Right cardiac atrium (tissue), 5 donors: ENCODE data around the gene ASAP3. TPM values are rescaled to one million over a fixed set of nuclear protein-coding genes. Genes with fewer than 3 reads are reported as not detected.
"Not testable (repeated sequence)": the region's sequence is repeated elsewhere in the genome, so short reads cannot be mapped to it uniquely, and the experiment has no call there.

Source experiments
- ATAC-seq, 2 donors: fragments of 200-7000 bp; cut with Tn5 transposase; one replicate each; pipeline versions ENCODE4 v1.8.0 to v1.9.1; 2020; ENCODE audit warnings: moderate library complexity in 2 of 2, mild to moderate bottlenecking in 1 of 2
- DNase-seq, 3 donors: peaks; one replicate each; pipeline ENCODE4 v3.0.0-alpha.2; 2020
- H3K27ac ChIP-seq: one replicate; pipeline ENCODE4 v1.5.1; 2013; ENCODE audit warnings: mild to moderate bottlenecking, low read length, control low read depth, moderate library complexity
- H3K27me3 ChIP-seq: one replicate; pipeline ENCODE4 v1.6.1; 2013; ENCODE audit not compliant: control insufficient read depth, insufficient read depth
- H3K4me1 ChIP-seq: one replicate; pipeline ENCODE4 v1.6.1; 2013; ENCODE audit warnings: low read length; ENCODE audit not compliant: control insufficient read depth, insufficient read depth
- H3K4me3 ChIP-seq: one replicate; pipeline ENCODE4 v1.5.1; 2013; ENCODE audit warnings: low read length, control low read depth
- H3K9me3 ChIP-seq: one replicate; pipeline ENCODE4 v1.6.1; 2013; ENCODE audit warnings: low read length; ENCODE audit not compliant: control insufficient read depth
- WGBS: extraction: QIAGEN DNeasy Blood & Tissue Kit; methylation state at CpG from one replicate; pipeline ENCODE4 v1.1.7; 2013; 5-methylcytosine and 5-hydroxymethylcytosine counted together
- intact Hi-C, 4 donors: fragments of 100-400 bp; cut with DNase I; formaldehyde crosslinking; loops; one replicate each; pipeline versions ENCODE4 v1.11.0 to v1.14.0; 2022 to 2023
- polyA plus RNA-seq: library from polyadenylated mRNA; stranded (reverse); fragments of 200-250 nt; gene quantifications from one replicate; pipeline ENCODE4 v1.2.3, GENCODE V29; 2013
- total RNA-seq, 4 donors: library from RNA; stranded (reverse); fragmentation: NEBNext Ultra II Directional; extraction: Animal tissue kit (Norgen Biotek cat#: 25700); gene quantifications; one replicate each; pipeline ENCODE4 v1.2.1, GENCODE V29; 2021
- donor health status: healthy with polysubstance abuse.
- donor health status: DM: no; HTN: yes; CAD: no.
- donor health status: DM: no; HTN: no; CAD: no.
- donor health status: DM: no; HTN: yes; CAD: no; lungs with severe emphysema.
- donor health status: DM: yes; HTN: yes; CAD: no.

Gene ASAP3
- total and polyA plus RNA-seq, 5 donors, result 31.4 to 45.2 (median 34.2) TPM

- Histone ChIP-seq H3K9me3 (no peaks in the 10 kb centered on the region), H3K4me3 (no peak overlapping the region), H3K27ac (peak overlapping the region; percentile 79), H3K4me1 (peaks cover 3% of the 10 kb centered on the region), H3K27me3 (no peaks in the 10 kb centered on the region)
- peak; percentile 79 to 87 (median 85) for DNase-seq
- WGBS, result 52% methylated on average over 15 of the region's 15 CpGs
- ATAC-seq, result peak; percentile 69 to 74
- intact Hi-C loops, result no loop called here
These were observed 90.3 kb downstream of the ASAP3 start for GRCh38 chr1:23393706-23394105.

GRCh38 chr1:23392125-23392855 is 91.7 kb downstream of the ASAP3 start:
- WGBS, result 84% methylated on average over 2 of the region's 2 CpGs
- H3K4me3 ChIP-seq, result no peak overlapping the region
- no peaks in the 10 kb centered on the region for H3K27me3 ChIP-seq
- no peaks in the 10 kb centered on the region for H3K9me3 ChIP-seq
- ATAC-seq (no peak), DNase-seq (no peak)
- no peak overlapping the region for H3K27ac ChIP-seq
- intact Hi-C loops, result no loop called here
- H3K4me1 ChIP-seq, result peaks cover 3% of the 10 kb centered on the region

GRCh38 chr1:23389837-23390321 is 94.1 kb downstream of the ASAP3 start:
- Histone ChIP-seq H3K27me3 (no peaks in the 10 kb centered on the region), H3K27ac (no peak overlapping the region), H3K4me1 (no peaks in the 10 kb centered on the region), H3K9me3 (no peaks in the 10 kb centered on the region), H3K4me3 (no peak overlapping the region)
- 72% methylated on average over 9 of the region's 9 CpGs for WGBS
- intact Hi-C loops, result no loop called here
- ATAC-seq (no peak), DNase-seq (no peak)

- no peaks in the 10 kb centered on the region for H3K27me3 ChIP-seq
- DNase-seq (no peak), ATAC-seq (no peak)
- no peaks in the 10 kb centered on the region for H3K9me3 ChIP-seq
- intact Hi-C loops, result no loop called here
- peaks cover 3% of the 10 kb centered on the region for H3K4me1 ChIP-seq
- WGBS, result 93% methylated on average over 8 of the region's 8 CpGs
- no peak overlapping the region for H3K4me3 ChIP-seq
- H3K27ac ChIP-seq, result no peak overlapping the region
These were observed 96.5 kb downstream of the ASAP3 start for GRCh38 chr1:23387494-23387893.

- Histone ChIP-seq H3K4me1 (peaks cover 3% of the 10 kb centered on the region), H3K4me3 (no peak overlapping the region), H3K27ac (no peak overlapping the region), H3K9me3 (no peaks in the 10 kb centered on the region), H3K27me3 (no peaks in the 10 kb centered on the region)
- DNase-seq, result no peak
- 70% methylated on average over 14 of the region's 14 CpGs for WGBS
- intact Hi-C loops, result no loop called here
- no peak for ATAC-seq
These were observed 98.8 kb downstream of the ASAP3 start for GRCh38 chr1:23385119-23385621.

GRCh38 chr1:23384312-23385058 is 99.5 kb downstream of the ASAP3 start:
- 71% methylated on average over 11 of the region's 11 CpGs for WGBS
- intact Hi-C loops, result no loop called here
- H3K4me1 ChIP-seq, result peaks cover 3% of the 10 kb centered on the region
- peak overlapping the region; percentile 6 for H3K27ac ChIP-seq
- ATAC-seq (peak in 1 of 2 donors; percentile 79), DNase-seq (no peak)
- no peak overlapping the region for H3K4me3 ChIP-seq
- no peaks in the 10 kb centered on the region for H3K9me3 ChIP-seq
- no peaks in the 10 kb centered on the region for H3K27me3 ChIP-seq

- intact Hi-C loops, result no loop called here
- WGBS, result 52% methylated on average over 8 of the region's 8 CpGs
- H3K4me3 ChIP-seq, result no peak overlapping the region
- peak; percentile 45 to 61 for ATAC-seq
- no peaks in the 10 kb centered on the region for H3K27me3 ChIP-seq
- no peaks in the 10 kb centered on the region for H3K9me3 ChIP-seq
- H3K27ac ChIP-seq, result peak overlapping the region; percentile 6
- H3K4me1 ChIP-seq, result peaks cover 3% of the 10 kb centered on the region
- no peak for DNase-seq
These were observed 100.2 kb downstream of the ASAP3 start for GRCh38 chr1:23383577-23384311.

GRCh38 chr1:23381233-23381885 is 102.6 kb downstream of the ASAP3 start:
- H3K4me3 ChIP-seq, result no peak overlapping the region
- no peak for DNase-seq
- H3K27me3 ChIP-seq, result no peaks in the 10 kb centered on the region
- intact Hi-C loops, result no loop called here
- no peak for ATAC-seq
- H3K9me3 ChIP-seq, result no peaks in the 10 kb centered on the region
- peaks cover 4% of the 10 kb centered on the region for H3K4me1 ChIP-seq
- 92% methylated on average over 5 of the region's 5 CpGs for WGBS
- no peak overlapping the region for H3K27ac ChIP-seq

GRCh38 chr1:23380719-23381118 is 103.3 kb downstream of the ASAP3 start:
- H3K4me1 ChIP-seq, result peaks cover 4% of the 10 kb centered on the region
- no peak overlapping the region for H3K4me3 ChIP-seq
- no peaks in the 10 kb centered on the region for H3K9me3 ChIP-seq
- DNase-seq (no peak), ATAC-seq (no peak)
- no peaks in the 10 kb centered on the region for H3K27me3 ChIP-seq
- intact Hi-C loops, result no loop called here
- 60% methylated on average over 5 of the region's 5 CpGs for WGBS
- peak overlapping the region; percentile 16 for H3K27ac ChIP-seq

- H3K27me3 ChIP-seq, H3K27ac ChIP-seq, H3K4me1 ChIP-seq, H3K9me3 ChIP-seq, H3K4me3 ChIP-seq, intact Hi-C loops, ATAC-seq, DNase-seq: not testable (repeated sequence)
- 55% methylated on average over 4 of the region's 4 CpGs for WGBS
These were observed 103.7 kb downstream of the ASAP3 start for GRCh38 chr1:23380236-23380635.
